HEK293T (cell line): ENCODE data around the gene TRIM61.
"Not testable (repeated sequence)": the region's sequence is repeated elsewhere in the genome, so short reads cannot be mapped to it uniquely, and the experiment has no call there.

Source experiments
- CTCF ChIA-PET: fragments of 350-600 bp; formaldehyde crosslinking; extraction: SDS; loops from one replicate; lab custom pipeline; 2021; ENCODE audit warnings: antibody characterized with exemption, inconsistent platforms; lab: Yijun Ruan, JAX
- POLR2A ChIA-PET: fragments of 350-600 bp; formaldehyde crosslinking; extraction: SDS; loops from one replicate; lab custom pipeline; 2020; ENCODE audit warnings: antibody characterized with exemption, inconsistent platforms; lab: Yijun Ruan, JAX
- DNase-seq: peaks from one replicate; pipeline ENCODE4 v3.0.0; 2012; ENCODE audit warnings: mixed read lengths; ENCODE audit errors: extremely low spot score
- ARNT ChIP-seq: fragments of 450-650 bp; IDR thresholded peaks from 2 replicates; pipeline ENCODE4 v1.6.1; 2017; ENCODE audit warnings: mild to moderate bottlenecking
- BHLHE40 ChIP-seq: fragments of 450-650 bp; IDR thresholded peaks from 2 replicates; pipeline ENCODE4 v1.6.1; 2016; ENCODE audit warnings: mild to moderate bottlenecking, moderate library complexity, borderline replicate concordance
- CTBP1 ChIP-seq: fragments of 450-650 bp; IDR thresholded peaks from 2 replicates; pipeline ENCODE4 v1.6.1; 2016; ENCODE audit warnings: borderline replicate concordance
- ELF4 ChIP-seq: fragments of 450-650 bp; IDR thresholded peaks from 2 replicates; pipeline ENCODE4 v1.6.1; 2017; ENCODE audit warnings: antibody characterized with exemption
- FOXA1 ChIP-seq: fragments of 450-650 bp; IDR thresholded peaks from 2 replicates; pipeline ENCODE4 v1.6.1; 2016; ENCODE audit warnings: mild to moderate bottlenecking
- FOXK2 ChIP-seq: fragments of 450-650 bp; IDR thresholded peaks from 2 replicates; pipeline ENCODE4 v1.6.1; 2016; ENCODE audit warnings: mild to moderate bottlenecking
- FOXM1 ChIP-seq: fragments of 450-650 bp; IDR thresholded peaks from 2 replicates; pipeline ENCODE4 v1.6.1; 2017; ENCODE audit warnings: mild to moderate bottlenecking, borderline replicate concordance
- HDGF ChIP-seq: fragments of 450-650 bp; IDR thresholded peaks from 2 replicates; pipeline ENCODE4 v1.6.1; 2017; ENCODE audit warnings: antibody characterized with exemption, borderline replicate concordance
- L3MBTL2 ChIP-seq: fragments of 450-650 bp; conservative IDR thresholded peaks from 2 replicates; pipeline ENCODE4 v1.6.1; 2016; ENCODE audit warnings: mild to moderate bottlenecking
- LEF1 ChIP-seq: fragments of 450-650 bp; IDR thresholded peaks from 2 replicates; pipeline ENCODE4 v1.6.1; 2017; ENCODE audit warnings: mild to moderate bottlenecking, borderline replicate concordance
- NFRKB ChIP-seq: fragments of 450-650 bp; IDR thresholded peaks from 2 replicates; pipeline ENCODE4 v1.6.1; 2016; ENCODE audit warnings: mild to moderate bottlenecking, moderate library complexity
- PKNOX1 ChIP-seq: fragments of 450-650 bp; IDR thresholded peaks from 2 replicates; pipeline ENCODE4 v1.6.1; 2016
- SP1 ChIP-seq: fragments of 450-650 bp; IDR thresholded peaks from 2 replicates; pipeline ENCODE4 v1.6.1; 2017
- SUZ12 ChIP-seq: fragments of 450-650 bp; IDR thresholded peaks from 2 replicates; pipeline ENCODE4 v1.6.1; 2016; ENCODE audit warnings: mild to moderate bottlenecking
- TARDBP ChIP-seq: fragments of 450-650 bp; IDR thresholded peaks from 2 replicates; pipeline ENCODE4 v1.6.1; 2016
- ZNF384 ChIP-seq: fragments of 450-650 bp; IDR thresholded peaks from 2 replicates; pipeline ENCODE4 v1.6.1; 2016

The TRIM61 gene

GRCh38 chr4:164977243-164978164 lies at the start of gene TRIM61:
Gene TRIM61, minus strand, starts transcription at chr4:164977657. Its CDS starts 7,655 bp downstream, at chr4:164970002.
- no peak for TF ChIP-seq SP1
- TF ChIP-seq SUZ12, result no peak
- TF ChIP-seq ZNF384, result no peak
- TF ChIP-seq FOXA1, result no peak
- TF ChIP-seq FOXK2, result no peak
- no peak for TF ChIP-seq LEF1
- no peak for TF ChIP-seq ELF4
- TF ChIP-seq TARDBP, result no peak
- no peak for TF ChIP-seq HDGF
- no peak for TF ChIP-seq FOXM1
- no peak for DNase-seq
- ChIA-PET POLR2A (no interaction called here), CTCF (interaction anchor here (0.7 to 0.9 kb wide), 2 partner anchors 11 to 135 kb away, joined by 3 to 9 read pairs; partner anchors contain the start of gene TMEM192)

GRCh38 chr4:165025782-165026181 lies 48.3 kb upstream of the TRIM61 start:
- POLR2A ChIA-PET, CTCF ChIA-PET, DNase-seq: not testable (repeated sequence)

GRCh38 chr4:165019995-165020394 lies 42.5 kb upstream of the TRIM61 start:
- POLR2A ChIA-PET, CTCF ChIA-PET: not testable (repeated sequence)

GRCh38 chr4:165016971-165017370 lies 39.5 kb upstream of the TRIM61 start:
- TF ChIP-seq ARNT (no peak), CTBP1 (no peak)
- ChIA-PET CTCF (interaction anchor here (0.5 kb wide), 1 partner anchor 19 kb away, joined by 3 read pairs; no protein-coding TSS in a partner anchor), POLR2A (no interaction called here)
- peak; percentile 33 for DNase-seq

More at GRCh38 chr4:165019995-165020394, 42.5 kb upstream of the TRIM61 start:
- DNase-seq, result not testable (repeated sequence)

- ChIA-PET CTCF (no interaction called here), POLR2A (no interaction called here)
Measured at GRCh38 chr4:165013691-165014090, 36.2 kb upstream of the TRIM61 start.

GRCh38 chr4:165011403-165011802 lies 33.9 kb upstream of the TRIM61 start:
- POLR2A ChIA-PET, result no interaction called here

More at GRCh38 chr4:165013691-165014090, 36.2 kb upstream of the TRIM61 start:
- TF ChIP-seq HDGF (no peak), SP1 (no peak), FOXA1 (no peak)
- DNase-seq, result no peak

GRCh38 chr4:165010991-165011390 lies 33.5 kb upstream of the TRIM61 start:
- CTCF ChIA-PET, result no interaction called here

More at GRCh38 chr4:165011403-165011802, 33.9 kb upstream of the TRIM61 start:
- no peak for DNase-seq
- CTCF ChIA-PET, result no interaction called here
- TF ChIP-seq FOXA1, result no peak
- no peak for TF ChIP-seq SP1
- TF ChIP-seq HDGF, result no peak
- TF ChIP-seq LEF1, result no peak
- no peak for TF ChIP-seq TARDBP
- no peak for TF ChIP-seq L3MBTL2
- TF ChIP-seq ARNT, result no peak
- no peak for TF ChIP-seq PKNOX1
- no peak for TF ChIP-seq SUZ12
- no peak for TF ChIP-seq FOXK2
- TF ChIP-seq ELF4, result no peak
- no peak for TF ChIP-seq FOXM1
- TF ChIP-seq BHLHE40, result no peak
- TF ChIP-seq ZNF384, result no peak
- TF ChIP-seq CTBP1, result no peak
- no peak for TF ChIP-seq NFRKB

More at GRCh38 chr4:165010991-165011390, 33.5 kb upstream of the TRIM61 start:
- DNase-seq, result no peak
- TF ChIP-seq TARDBP, result no peak
- TF ChIP-seq ELF4, result no peak
- TF ChIP-seq PKNOX1, result no peak
- no peak for TF ChIP-seq HDGF
- TF ChIP-seq SP1, result no peak
- TF ChIP-seq FOXK2, result no peak
- TF ChIP-seq NFRKB, result no peak
- no peak for TF ChIP-seq BHLHE40
- no peak for TF ChIP-seq LEF1
- TF ChIP-seq SUZ12, result no peak
- TF ChIP-seq ARNT, result no peak
- TF ChIP-seq CTBP1, result no peak
- TF ChIP-seq ZNF384, result no peak
- no peak for TF ChIP-seq FOXA1
- TF ChIP-seq FOXM1, result no peak
- no peak for TF ChIP-seq L3MBTL2
- POLR2A ChIA-PET, result no interaction called here
